ENCODE results near the gene CHID1.

DNA sequence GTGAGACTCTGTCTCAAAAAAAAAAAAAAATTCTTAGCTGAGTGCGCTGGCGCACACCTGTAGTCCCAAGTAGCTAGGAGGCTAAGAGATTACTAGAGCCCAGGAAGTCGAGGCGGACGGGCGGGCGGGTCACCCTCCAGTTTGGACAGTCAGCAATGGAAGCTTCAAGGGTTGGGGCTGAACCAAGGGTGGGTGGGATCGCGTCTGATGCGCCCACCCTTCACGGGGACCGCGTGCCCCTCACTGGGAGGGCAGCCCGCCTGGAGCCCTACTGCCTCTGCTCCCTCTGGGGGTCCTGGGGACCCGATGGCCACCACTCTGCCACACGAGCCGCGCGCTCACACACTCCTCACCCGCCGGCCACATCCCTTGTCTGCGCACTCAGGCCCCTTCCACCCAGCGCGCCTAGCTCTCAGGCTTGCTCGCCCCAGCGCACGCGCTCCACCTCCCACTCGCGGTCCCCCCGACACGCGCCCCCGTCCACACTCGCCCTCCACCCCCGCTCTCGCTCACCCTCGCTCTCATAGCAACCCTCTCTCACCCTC lies 494 bp downstream of the CHID1 start:
- TF ChIP-seq TAF1 (IDR thresholded peaks at IDR 0.05; ENCODE audit: borderline replicate concordance, low read depth, low read length) (no peak), POLR2AphosphoS5 (IDR thresholded peaks at IDR 0.05; ENCODE audit: low read depth, low read length) (no peak), POLR2A (IDR thresholded peaks at IDR 0.05; ENCODE audit: low read depth, low read length) (no peak)

All from GM12892 (cell line).